Caco-2 (cell line): Measurements from ENCODE around the gene DTD2. TPM values are rescaled to one million over a fixed set of nuclear protein-coding genes. Genes with fewer than 3 reads are reported as not detected.

Experiments
- BruUV-seq: library from RNA; stranded (reverse); fragments of 400-500 nt; replicated peaks from 2 replicates; lab custom pipeline; 2021; lab: Mats Ljungman, UMichigan
- CTCF ChIA-PET: fragments of 300-600 bp; sonication (Branson Sonifier 250); formaldehyde crosslinking; loops from one replicate; lab custom pipeline; 2022; ENCODE audit warnings: antibody characterized with exemption; lab: Charles Lee
- POLR2A ChIA-PET: fragments of 300-600 bp; sonication (Branson Sonifier 250); formaldehyde crosslinking; loops from one replicate; lab custom pipeline; 2022; ENCODE audit warnings: antibody characterized with exemption; lab: Charles Lee
- DNase-seq, 2 experiments: peaks; one replicate each; pipeline versions ENCODE4 v3.0.0 to v3.0.0-alpha.2; 2020 to 2022
- H3K27me3 ChIP-seq: replicated peaks from 2 replicates; pipeline ENCODE4 v1.6.0; 2011; ENCODE audit warnings: low read length; ENCODE audit not compliant: control insufficient read depth, insufficient read depth
- H3K36me3 ChIP-seq: 2 replicates; pipeline ENCODE4 v1.5.1; 2011; ENCODE audit warnings: low read length; ENCODE audit not compliant: control insufficient read depth, insufficient read depth
- H3K4me1 ChIP-seq: fragments of 250-450 bp; sonication (Bioruptor Pico); 2 replicates; pipeline ENCODE4 v1.5.1; 2020; ENCODE audit warnings: mild to moderate bottlenecking
- H3K4me3 ChIP-seq: 2 replicates; pipeline ENCODE4 v1.5.1; 2011; ENCODE audit warnings: low read depth, mild to moderate bottlenecking, control low read depth, low read length
- H3K9me3 ChIP-seq: fragments of 250-450 bp; sonication (Bioruptor Pico); 2 replicates; pipeline ENCODE4 v1.5.1; 2020; ENCODE audit warnings: mild to moderate bottlenecking, moderate library complexity
- H3K27ac Mint-ChIP-seq: one replicate; pipeline ENCODE4 v1.8.0; 2022; ENCODE audit warnings: mixed read lengths; ENCODE audit not compliant: unreplicated experiment
- H3K27me3 Mint-ChIP-seq: one replicate; pipeline ENCODE4 v1.8.0; 2022; ENCODE audit warnings: mixed read lengths; ENCODE audit not compliant: insufficient read depth, unreplicated experiment
- H3K36me3 Mint-ChIP-seq: one replicate; pipeline ENCODE4 v1.8.0; 2022; ENCODE audit warnings: mild to moderate bottlenecking, mixed read lengths; ENCODE audit not compliant: insufficient read depth, unreplicated experiment
- H3K4me1 Mint-ChIP-seq: one replicate; pipeline ENCODE4 v1.8.0; 2022; ENCODE audit warnings: low read depth, mixed read lengths; ENCODE audit not compliant: unreplicated experiment
- H3K4me3 Mint-ChIP-seq: one replicate; pipeline ENCODE4 v1.8.0; 2022; ENCODE audit warnings: mild to moderate bottlenecking, moderate library complexity, mixed read lengths; ENCODE audit not compliant: unreplicated experiment
- H3K9me3 Mint-ChIP-seq: one replicate; pipeline ENCODE4 v1.8.0; 2022; ENCODE audit warnings: mixed read lengths; ENCODE audit not compliant: unreplicated experiment
- CTCF ChIP-seq, 2 experiments: fragments of 200-600 bp in 1 of 2; IDR thresholded peaks; 1 replicate in 1 of 2; 2 replicates in 1 of 2; pipeline versions ENCODE4 v1.5.1 to v1.8.0; 2011 to 2022; ENCODE audit warnings: antibody characterized with exemption in 1 of 2, control low read depth in 1 of 2, inconsistent platforms in 1 of 2, low read depth in 1 of 2, low read length in 1 of 2, mild to moderate bottlenecking in 1 of 2, moderate library complexity in 1 of 2; ENCODE audit not compliant: insufficient read depth in 1 of 2, severe bottlenecking in 1 of 2, unreplicated experiment in 1 of 2
- intact Hi-C: fragments of 100-400 bp; cut with micrococcal nuclease; formaldehyde crosslinking; loops from one replicate; pipeline ENCODE4 v1.10.0; 2022; ENCODE audit not compliant: unreplicated experiment
- total RNA-seq: library from RNA; stranded (reverse); gene quantifications from 2 replicates; pipeline ENCODE4 v1.2.3, GENCODE V29; 2022

DTD2 gene
- total RNA-seq, 1 experiment from 2014 or later, result 20.0 TPM

DNA sequence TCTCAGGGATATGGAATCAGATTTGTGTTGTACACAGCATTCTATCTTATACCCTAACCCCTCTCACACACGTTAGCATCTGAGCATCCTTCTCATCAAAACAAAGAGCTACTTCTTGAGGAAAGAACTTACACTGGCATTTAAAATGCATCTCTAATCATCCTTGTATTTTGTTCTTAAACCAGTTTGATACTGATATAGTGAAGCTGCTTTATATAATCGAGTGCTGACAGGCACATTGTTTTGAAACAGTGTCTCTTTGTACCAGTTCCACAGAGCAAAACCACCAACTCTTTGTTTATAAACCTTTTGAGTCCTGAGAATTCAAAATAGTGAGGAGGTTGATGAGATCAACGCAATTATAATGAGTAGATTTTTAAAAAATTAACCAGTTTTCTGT is 21.7 kb upstream of the DTD2 start:
- H3K9me3 ChIP-seq, result no peaks in the 10 kb centered on the region
- H3K4me1 ChIP-seq, result no peaks in the 10 kb centered on the region
- no peak overlapping the region for H3K4me3 ChIP-seq
- H3K9me3 Mint-ChIP-seq, result peaks cover 4% of the 10 kb centered on the region
- ChIA-PET CTCF (no interaction called here), POLR2A (no interaction called here)
- H3K36me3 Mint-ChIP-seq, result peaks cover 5% of the 10 kb centered on the region
- H3K27me3 Mint-ChIP-seq, result peaks cover 3% of the 10 kb centered on the region
- intact Hi-C loops, result no loop called here
- no peaks in the 10 kb centered on the region for H3K27me3 ChIP-seq
- H3K27ac Mint-ChIP-seq, result no peak overlapping the region
- H3K36me3 ChIP-seq, result no peaks in the 10 kb centered on the region
- H3K4me1 Mint-ChIP-seq, result no peaks in the 10 kb centered on the region
- TF ChIP-seq CTCF (IDR thresholded peaks at IDR 0.05; ENCODE audit: insufficient read depth in 1 of 2, low read depth in 1 of 2, low read length in 1 of 2, severe bottlenecking in 1 of 2, unreplicated experiment in 1 of 2), result no peak
- BruUV-seq, result no TSS peak
- H3K4me3 Mint-ChIP-seq, result no peak overlapping the region
- no peak for DNase-seq

- no peak for TF ChIP-seq CTCF (IDR thresholded peaks at IDR 0.05; ENCODE audit: insufficient read depth in 1 of 2, low read depth in 1 of 2, low read length in 1 of 2, severe bottlenecking in 1 of 2, unreplicated experiment in 1 of 2)
- CTCF ChIA-PET, result no interaction called here
These were observed 19.9 kb upstream of the DTD2 start for GRCh38 chr14:31477248-31477647.

DNA sequence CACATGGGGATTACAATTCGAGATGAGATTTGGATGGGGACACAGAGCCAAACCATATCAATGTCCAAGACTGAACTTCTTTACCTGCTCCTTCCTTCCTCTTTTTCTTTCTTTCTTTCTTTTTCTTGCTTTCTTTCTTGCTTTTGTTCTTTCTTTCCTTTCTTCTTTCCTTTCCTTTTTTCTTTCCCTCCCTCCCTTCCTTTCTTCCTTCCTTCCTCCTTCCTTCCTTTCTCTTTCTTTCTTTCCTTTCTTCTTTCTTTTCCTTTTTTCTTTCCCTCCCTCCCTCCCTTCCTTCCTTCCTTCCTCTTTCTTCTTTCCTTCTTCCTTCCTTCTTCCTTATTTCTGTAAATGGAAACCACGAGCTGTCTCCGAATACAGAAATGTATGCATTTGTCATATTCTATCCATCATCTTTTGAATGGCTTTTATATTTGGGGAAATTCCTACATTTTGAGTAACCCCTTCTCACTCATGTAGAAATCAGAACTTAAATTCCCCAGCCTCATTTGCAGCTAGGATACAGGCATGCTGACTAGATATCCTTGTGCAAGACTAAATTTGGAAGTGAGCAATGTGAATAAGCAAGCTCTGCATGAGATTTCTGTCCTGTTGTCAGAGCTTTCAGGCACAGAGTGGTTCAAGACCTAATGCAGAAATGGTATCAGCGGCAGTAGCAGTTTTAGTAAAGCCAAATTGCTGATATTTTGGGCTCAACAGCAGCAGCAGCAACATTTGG is 19.0 kb upstream of the DTD2 start:
- Histone ChIP-seq H3K36me3 (no peaks in the 10 kb centered on the region), H3K9me3 (no peaks in the 10 kb centered on the region), H3K4me1 (no peaks in the 10 kb centered on the region), H3K27me3 (no peaks in the 10 kb centered on the region), H3K4me3 (no peak overlapping the region)
- CTCF ChIA-PET, result no interaction called here
- Mint-ChIP-seq H3K27me3 (peaks cover 3% of the 10 kb centered on the region), H3K27ac (no peak overlapping the region), H3K4me3 (no peak overlapping the region), H3K36me3 (no peaks in the 10 kb centered on the region), H3K9me3 (peaks cover 9% of the 10 kb centered on the region), H3K4me1 (no peaks in the 10 kb centered on the region)
- TF ChIP-seq CTCF (IDR thresholded peaks at IDR 0.05; ENCODE audit: insufficient read depth in 1 of 2, low read depth in 1 of 2, low read length in 1 of 2, severe bottlenecking in 1 of 2, unreplicated experiment in 1 of 2), result no peak
- POLR2A ChIA-PET, result interaction anchor here (0.6 kb wide), 1 partner anchor 48 kb away, joined by 3 read pairs; no protein-coding TSS in a partner anchor
- no TSS peak for BruUV-seq
- DNase-seq, result no peak
- intact Hi-C loops, result no loop called here

More at GRCh38 chr14:31477248-31477647, 19.9 kb upstream of the DTD2 start:
- no peak for DNase-seq
- H3K4me3 Mint-ChIP-seq, result no peak overlapping the region
- no peaks in the 10 kb centered on the region for H3K4me1 Mint-ChIP-seq
- H3K27ac Mint-ChIP-seq, result no peak overlapping the region
- Histone ChIP-seq H3K4me1 (no peaks in the 10 kb centered on the region), H3K27me3 (no peaks in the 10 kb centered on the region), H3K36me3 (no peaks in the 10 kb centered on the region), H3K9me3 (no peaks in the 10 kb centered on the region), H3K4me3 (no peak overlapping the region)
- intact Hi-C loops, result no loop called here
- peaks cover 3% of the 10 kb centered on the region for H3K27me3 Mint-ChIP-seq
- no peaks in the 10 kb centered on the region for H3K36me3 Mint-ChIP-seq
- H3K9me3 Mint-ChIP-seq, result peaks cover 9% of the 10 kb centered on the region
- POLR2A ChIA-PET, result no interaction called here
- no TSS peak for BruUV-seq
